GM19240 (cell line): ENCODE results near the gene BTBD9.

Experiments
- DNase-seq: peaks from one replicate; pipeline ENCODE4 v3.0.0; 2011; ENCODE audit warnings: low spot score; ENCODE audit not compliant: insufficient read length

BTBD9 gene

GRCh38 chr6:38153076-38153797 is 486.5 kb downstream of the BTBD9 start:
- DNase-seq = no peak

- DNase-seq = no peak
Observed at GRCh38 chr6:38152620-38153019, 487.1 kb downstream of the BTBD9 start.

DNA sequence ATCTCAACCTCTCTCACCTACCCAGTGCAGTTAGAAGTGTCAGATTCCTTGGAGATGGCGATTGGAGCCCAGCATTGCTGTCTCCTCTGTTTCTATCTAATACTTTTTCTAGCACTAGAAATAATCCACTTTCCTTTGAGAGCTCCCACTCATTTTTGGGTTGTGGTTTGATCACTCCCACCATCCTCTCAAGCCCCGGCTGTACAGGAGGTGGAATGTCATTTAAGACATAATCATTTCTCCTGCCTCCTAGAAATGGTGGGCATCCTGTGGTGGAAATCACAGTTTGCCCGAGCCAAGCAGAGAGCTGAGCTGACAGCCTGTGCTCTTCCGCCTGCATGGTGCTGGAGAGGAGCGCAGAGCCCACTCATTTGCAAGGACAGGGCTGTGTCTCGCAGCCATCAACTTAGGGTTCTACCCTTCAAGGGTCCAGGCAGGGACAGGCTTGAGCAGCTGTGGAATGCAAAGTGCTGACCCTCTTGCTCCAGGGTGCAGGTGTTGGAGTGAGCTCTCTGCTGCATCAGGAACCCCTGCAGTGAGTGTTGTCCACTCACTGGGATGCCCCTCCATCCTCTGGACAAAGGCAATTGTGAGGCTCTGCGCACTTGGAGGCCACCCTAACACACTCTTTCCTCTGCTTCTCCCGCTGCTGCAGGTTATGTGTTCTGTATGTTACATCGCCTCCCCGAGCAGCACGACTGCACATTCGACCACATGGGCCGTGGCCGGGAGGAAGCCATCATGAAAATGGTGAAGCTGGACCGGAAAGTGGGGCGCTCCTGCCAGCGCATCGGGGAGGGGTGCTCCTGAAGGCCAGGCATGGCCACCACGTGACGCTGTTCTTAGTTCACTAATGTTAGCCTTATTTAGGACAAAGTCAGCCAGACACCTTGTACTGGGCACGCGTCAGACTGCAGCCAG is 487.9 kb downstream of the BTBD9 start:
- DNase-seq = no peak

- DNase-seq = no peak
Observed at GRCh38 chr6:38150681-38151296, 488.9 kb downstream of the BTBD9 start.

DNA sequence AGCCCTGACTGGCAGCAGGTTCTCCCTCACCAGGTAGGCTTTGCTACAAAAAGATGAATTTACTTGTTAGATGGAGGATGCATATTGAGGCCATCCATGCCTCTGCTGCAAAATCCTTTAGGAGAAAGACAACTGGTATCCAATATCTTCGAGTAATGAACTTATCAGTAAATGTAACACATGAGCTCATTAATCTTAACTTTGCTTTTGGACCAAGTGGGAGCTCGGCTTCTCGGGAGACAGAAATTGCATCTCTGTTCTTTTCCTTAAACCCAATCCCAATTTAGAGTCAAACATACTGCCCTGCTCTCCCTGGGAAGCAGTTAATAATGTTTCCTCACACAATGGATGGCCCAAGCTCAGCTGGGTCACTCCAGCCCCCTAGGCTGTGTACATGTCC is 489.7 kb downstream of the BTBD9 start:
- DNase-seq = no peak

DNA sequence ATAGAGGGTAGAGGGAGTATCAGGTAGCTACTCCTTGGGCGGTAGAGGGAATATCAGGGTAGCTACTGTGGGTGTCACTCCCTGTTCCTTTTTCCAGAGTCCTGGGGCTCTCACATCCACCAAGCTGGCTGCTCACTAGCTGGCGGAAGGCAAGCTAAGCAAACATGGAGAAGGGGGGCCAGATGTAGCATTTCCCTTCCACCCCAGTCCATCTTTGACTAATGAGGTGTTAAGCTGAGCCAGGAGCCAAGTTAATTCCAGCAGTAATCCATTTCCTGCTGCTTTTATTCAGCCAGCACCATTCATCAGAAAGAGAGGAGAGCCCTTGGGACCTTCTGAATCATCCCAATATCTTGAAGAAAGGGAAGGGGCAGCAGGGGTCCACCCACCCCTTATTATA is 490.2 kb downstream of the BTBD9 start:
- DNase-seq = no peak

GRCh38 chr6:38148606-38149005 is 491.1 kb downstream of the BTBD9 start:
- DNase-seq = no peak

GRCh38 chr6:38146734-38147027 is 493.0 kb downstream of the BTBD9 start:
- DNase-seq = no peak

DNA sequence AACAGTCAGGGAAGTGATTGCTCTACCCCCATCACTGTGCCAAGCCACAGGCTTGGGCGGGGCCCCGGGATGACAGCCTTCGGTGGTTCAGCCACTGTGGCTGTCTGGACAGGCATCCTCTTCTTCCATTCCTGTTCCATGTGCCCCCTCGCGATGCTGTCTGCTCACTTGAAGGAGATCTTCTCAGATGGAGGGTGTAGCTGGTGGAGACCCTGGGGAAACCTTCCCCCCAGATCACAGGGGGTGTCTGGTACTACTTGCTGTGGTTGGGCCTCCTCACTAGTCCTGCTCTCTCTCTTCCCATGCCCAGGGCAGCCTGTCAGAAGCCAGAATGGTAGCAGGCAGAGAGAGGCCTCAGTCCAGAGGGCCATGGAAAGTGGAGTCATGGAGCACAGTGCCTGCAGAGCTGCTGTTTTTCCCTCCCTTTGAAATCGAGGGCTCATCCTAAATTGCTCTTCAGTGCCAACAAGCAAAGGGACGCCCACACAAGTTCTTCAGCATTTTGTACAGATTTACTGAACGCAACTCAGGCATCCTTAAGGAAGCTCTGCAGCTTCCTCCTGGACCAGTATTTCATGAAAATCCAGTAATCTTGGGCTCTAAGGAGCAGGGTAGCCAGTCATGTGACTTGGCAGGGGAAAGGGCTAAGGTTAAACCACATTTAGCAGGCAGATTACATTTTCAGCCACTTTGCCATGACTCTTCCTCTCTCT is 493.6 kb downstream of the BTBD9 start:
- DNase-seq = no peak

- DNase-seq = no peak
Observed at GRCh38 chr6:38144365-38144945, 495.3 kb downstream of the BTBD9 start.

DNA sequence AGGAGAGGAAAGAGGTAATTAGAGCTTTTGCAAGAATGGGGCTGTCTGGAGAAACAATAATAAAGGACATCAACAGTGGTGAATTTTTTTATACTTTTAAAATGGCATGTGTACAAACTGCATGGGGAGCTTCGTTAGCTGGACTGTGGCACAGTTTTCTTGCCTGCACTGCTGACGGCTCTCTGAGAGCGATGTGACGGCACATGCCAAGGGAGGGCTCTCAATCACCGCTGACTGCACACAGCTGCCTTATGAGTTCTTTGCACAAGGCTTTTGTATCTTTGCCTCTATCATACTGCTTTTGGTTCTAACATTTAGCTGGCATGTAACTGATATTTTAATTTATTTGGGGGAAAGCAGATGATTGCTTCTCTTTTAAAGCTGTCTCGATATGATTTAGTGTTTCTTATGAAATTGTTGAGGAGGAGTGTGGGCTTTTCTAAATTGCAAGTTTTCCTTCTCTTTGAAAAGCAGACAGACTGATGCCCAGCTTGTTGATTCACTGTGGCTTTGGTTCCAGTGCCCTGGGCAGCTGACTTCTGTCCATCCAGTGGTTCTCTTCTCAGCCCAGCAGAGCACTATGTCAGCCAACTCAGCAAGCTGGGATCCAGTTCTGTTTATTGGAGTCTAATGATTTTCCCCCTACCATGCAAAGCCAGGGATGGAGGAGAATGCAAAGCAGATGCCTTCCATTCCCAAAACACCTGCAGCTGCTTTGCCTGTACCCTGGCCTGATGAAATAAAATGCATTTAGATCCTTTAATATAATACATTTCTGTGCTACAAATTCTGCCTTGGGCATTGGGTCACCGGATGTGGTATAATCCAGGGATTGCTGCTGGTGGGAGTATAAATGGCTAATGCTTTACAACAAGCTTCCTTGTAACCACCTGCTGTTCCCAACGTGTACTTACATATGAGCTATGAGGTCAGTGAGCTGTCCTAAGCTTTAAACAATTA is 496.3 kb downstream of the BTBD9 start:
- no peak for DNase-seq

DNA sequence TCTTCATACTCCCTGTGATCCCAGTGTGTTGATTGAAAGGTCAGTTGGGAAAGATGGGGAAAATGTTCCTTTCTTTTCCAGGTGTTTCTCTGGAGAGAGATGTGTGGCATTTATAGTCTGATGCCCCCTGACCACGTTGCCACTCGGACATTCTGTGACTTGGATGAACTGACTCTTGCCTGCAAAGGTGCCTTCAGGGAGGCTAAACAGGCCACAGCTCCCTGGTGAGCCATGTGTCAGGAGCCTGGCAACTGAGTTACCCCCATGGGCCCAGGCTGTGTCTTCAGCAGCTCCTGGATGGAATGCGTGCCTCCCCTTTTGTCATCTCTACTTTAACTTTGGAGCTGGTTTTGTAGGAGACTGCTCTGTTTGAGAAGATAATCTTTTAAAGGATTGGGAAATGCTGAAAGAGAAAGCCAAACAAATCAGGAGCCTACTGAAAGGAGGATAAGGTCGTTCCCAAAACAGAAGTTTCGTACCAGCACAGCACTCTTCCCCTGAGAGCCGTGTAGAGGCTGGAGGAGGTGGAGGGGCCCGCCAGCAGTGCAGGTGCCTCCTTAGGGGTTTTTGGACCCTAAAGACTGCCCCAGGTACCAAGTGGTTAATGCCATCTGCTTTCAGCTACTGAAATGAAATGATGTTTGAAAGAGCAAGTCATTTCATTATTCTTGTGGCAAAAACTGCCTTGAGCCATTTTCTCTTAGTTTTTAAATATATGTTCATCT is 497.4 kb downstream of the BTBD9 start:
- no peak for DNase-seq

GRCh38 chr6:38141716-38142115 is 498.0 kb downstream of the BTBD9 start:
- DNase-seq = no peak

DNA sequence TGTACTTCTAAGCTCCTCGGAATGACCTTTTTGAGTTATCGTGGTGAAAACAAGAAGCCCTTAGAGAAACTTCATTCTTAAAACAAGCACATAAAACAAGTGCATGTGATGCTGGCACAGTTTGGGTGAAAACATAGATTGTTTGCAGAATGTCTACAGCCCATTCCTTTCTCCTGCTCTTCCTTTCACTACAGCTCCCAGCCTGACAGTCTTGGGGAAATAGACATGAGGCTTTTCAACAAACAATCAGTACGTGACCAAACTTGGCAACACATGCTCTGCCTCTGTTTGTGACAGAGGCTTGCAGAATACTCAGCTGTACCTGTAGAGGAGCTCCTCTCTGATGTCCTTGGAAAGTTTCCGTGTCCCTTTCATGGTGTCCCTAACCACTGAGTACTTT is 498.6 kb downstream of the BTBD9 start:
- DNase-seq = no peak

GRCh38 chr6:38138374-38138773 is 501.4 kb downstream of the BTBD9 start:
- DNase-seq = no peak

- no peak for DNase-seq
Observed at GRCh38 chr6:38137608-38138265, 502.0 kb downstream of the BTBD9 start.

GRCh38 chr6:38136547-38136946 is 503.2 kb downstream of the BTBD9 start:
- no peak for DNase-seq

- DNase-seq = no peak
Observed at GRCh38 chr6:38134704-38135088, 505.0 kb downstream of the BTBD9 start.
